HG03045 (cell line): Measurements from ENCODE around the gene L3MBTL4.
"Not testable (repeated sequence)": the region's sequence is repeated elsewhere in the genome, so short reads cannot be mapped to it uniquely, and the experiment has no call there.

Experiments
- ATAC-seq: cut with Tn5 transposase; IDR thresholded peaks from one replicate; pipeline ENCODE4 v1.9.1; 2021; ENCODE audit warnings: mild to moderate bottlenecking, moderate library complexity; ENCODE audit not compliant: unreplicated experiment

Gene L3MBTL4

GRCh38 chr18:6414723-6415417, at the start of gene L3MBTL4:
Gene L3MBTL4, minus strand, starts transcription at chr18:6414911. Its CDS starts 103,286 bp downstream, at chr18:6311625.
- peak; percentile 65 for ATAC-seq

DNA sequence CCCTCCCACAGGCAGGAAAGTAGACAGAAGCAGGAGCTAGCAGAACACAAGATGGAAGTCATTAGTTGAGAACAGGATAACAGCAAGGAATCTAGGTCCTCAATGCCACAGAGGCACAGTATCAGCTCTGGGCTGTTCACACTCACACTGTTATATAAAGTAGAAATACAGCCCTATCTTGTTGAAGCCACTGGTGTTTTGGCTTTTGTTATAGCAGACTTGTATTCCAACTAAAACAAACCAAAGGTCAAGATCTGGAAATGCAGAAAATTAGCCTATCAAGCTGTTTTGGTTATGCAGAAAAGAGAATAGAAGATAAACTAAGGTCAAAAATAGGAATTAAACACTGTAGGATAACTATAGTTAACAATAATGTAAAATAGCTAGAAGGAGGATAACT, 37.5 kb upstream of the L3MBTL4 start:
- no peak for ATAC-seq

- peak; percentile 47 for ATAC-seq
Measured at GRCh38 chr18:6449213-6449612, 34.5 kb upstream of the L3MBTL4 start.

DNA sequence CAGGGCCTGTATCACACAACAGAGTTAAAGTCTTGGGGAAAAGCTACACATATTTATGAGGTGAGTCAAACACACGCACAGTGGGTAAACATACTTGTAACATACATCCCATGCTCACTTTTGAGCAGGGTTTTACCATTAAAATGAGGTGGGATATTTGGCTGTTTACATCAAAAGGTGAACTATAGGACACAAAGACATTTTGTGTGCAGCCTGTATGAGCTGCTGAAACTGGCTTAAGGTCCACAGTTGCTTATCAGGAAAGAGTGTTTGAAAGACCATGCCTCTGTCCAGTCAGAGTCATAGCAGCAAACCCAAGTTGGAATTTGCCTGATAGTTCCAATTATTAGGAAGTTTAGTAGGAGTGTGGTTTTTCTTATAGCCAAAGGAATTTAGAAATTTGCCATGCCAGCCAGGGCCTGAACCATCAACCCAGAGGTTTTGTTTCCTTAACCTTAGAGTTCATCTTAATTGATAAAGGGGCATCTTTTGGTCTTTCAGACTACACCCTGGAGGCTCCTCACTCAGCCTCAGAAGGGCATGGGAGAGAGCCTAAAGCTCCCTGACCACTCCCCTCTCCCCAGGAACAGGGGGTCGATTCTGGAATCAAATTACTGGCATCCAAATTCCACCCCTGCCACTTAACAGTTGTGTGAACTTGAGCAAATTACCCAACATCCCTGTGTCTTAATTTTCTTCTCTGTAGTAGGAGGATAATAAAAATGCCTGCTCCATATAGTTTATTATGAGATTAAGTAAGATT, 29.9 kb upstream of the L3MBTL4 start:
- ATAC-seq = no peak

DNA sequence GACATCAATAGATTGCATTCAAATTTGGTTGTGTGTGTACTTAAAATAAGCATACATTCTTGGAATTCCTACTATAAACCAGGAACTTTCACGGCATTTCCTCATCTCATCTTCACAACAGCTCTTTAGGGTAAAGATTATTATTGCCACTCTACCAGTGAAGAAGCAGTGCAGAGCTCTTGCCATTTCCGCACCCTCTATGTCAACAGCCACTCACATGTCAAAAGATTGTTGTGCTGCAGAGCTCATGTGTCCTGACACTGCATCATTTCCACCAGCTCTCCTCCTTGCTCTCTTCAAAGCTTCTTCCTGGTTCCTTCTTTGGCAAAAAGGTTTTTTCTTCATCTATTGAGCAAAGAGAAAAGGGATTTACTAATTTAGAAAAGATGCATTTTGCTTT, 26.5 kb upstream of the L3MBTL4 start:
- no peak for ATAC-seq

- no peak for ATAC-seq
Measured at GRCh38 chr18:6437937-6438818, 23.5 kb upstream of the L3MBTL4 start.

DNA sequence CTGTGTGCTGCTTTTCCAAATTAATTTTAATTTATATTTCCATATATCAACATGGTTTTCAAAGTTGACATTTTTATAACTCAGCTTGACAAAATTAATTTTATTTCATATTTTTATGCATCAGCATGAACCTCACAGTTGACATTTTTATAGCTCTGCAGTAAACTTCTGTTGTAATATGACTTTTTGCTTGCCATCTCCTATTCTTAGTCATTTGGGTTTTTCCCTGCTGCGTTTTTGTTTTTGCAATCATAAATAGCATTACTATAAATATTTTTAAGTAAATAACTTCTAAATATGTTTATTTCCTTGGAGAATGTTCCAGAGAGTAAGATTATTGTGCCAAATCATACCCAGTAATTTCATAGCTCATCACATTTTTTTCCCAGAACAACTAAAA, 21.0 kb upstream of the L3MBTL4 start:
- ATAC-seq = no peak

- ATAC-seq = no peak
Measured at GRCh38 chr18:6434987-6435709, 20.4 kb upstream of the L3MBTL4 start.

GRCh38 chr18:6434481-6434880, 19.8 kb upstream of the L3MBTL4 start:
- ATAC-seq = no peak

GRCh38 chr18:6431659-6432318, 17.1 kb upstream of the L3MBTL4 start:
- ATAC-seq = no peak

DNA sequence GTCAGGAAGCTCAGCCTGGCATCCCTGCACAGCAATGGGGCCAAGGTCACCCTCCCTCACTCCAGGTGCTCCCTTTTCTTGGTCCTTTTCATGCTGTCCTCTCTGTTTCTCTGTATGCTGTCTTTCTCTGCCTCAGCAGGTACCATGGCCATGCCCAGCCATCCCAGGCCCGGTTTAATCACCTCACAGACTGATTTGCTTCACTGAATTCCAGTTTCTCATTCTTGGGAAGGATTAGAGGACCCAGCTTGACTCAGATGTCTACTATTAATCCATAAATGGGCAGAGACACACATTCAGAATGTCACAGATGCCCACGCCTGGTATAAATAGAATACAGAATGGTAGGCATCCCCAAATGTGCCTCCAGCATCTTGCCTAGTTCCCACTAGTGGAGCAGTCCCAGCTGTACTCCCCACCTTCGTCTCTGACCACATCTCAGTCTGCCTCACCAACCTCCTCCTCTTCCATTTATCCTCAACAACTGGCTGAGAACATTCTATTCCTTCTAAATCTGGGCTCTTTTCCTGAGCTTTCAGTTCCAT, 14.2 kb upstream of the L3MBTL4 start:
- no peak for ATAC-seq

- ATAC-seq = no peak
Measured at GRCh38 chr18:6427286-6427685, 12.6 kb upstream of the L3MBTL4 start.

DNA sequence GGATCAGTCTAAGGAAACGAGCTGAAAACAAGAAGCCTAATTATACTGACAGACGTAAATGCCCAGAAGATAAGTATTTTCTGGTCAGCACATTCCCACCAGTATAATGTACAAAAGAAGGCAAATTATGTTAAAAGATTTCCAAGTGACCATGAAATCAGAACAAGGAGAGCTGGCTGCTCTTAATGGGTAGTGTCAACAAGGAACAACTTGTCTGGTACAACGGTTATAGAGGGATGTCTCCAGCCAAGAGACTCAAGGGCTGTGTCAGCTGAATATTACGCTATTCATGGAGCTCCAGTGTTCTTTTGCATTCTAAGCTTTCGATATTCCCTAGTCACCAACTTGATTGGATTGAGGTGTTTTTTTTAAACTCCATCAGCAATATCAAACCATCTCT, 8.6 kb upstream of the L3MBTL4 start:
- no peak for ATAC-seq

GRCh38 chr18:6414118-6414722, 491 bp downstream of the L3MBTL4 start:
- peak; percentile 93 for ATAC-seq

DNA sequence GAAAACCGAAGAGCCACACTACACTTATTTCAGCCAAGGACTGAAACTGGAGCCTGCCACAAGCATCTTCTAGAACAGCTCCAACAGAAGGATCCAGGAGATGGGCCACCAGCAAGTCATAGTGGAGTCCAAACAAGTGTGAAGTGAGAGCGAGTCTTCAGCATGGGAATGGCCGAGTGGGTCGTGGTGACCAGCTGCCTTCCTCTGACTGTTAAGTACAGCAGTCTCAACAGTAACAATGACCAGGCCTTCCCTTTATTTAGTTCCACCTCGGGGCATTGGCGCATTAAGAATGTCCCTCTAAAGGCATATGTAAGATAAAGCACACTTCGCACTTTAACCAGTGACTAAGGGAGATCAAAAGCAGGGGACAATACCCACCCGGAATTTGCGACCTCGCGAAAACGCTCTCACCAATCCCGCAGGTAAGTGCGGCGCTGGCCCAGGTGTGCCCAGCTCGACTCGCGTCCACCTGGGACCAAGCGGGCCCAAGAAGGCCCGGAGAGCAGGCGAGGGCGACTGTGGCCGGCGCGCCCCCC, 1.1 kb downstream of the L3MBTL4 start:
- no peak for ATAC-seq

DNA sequence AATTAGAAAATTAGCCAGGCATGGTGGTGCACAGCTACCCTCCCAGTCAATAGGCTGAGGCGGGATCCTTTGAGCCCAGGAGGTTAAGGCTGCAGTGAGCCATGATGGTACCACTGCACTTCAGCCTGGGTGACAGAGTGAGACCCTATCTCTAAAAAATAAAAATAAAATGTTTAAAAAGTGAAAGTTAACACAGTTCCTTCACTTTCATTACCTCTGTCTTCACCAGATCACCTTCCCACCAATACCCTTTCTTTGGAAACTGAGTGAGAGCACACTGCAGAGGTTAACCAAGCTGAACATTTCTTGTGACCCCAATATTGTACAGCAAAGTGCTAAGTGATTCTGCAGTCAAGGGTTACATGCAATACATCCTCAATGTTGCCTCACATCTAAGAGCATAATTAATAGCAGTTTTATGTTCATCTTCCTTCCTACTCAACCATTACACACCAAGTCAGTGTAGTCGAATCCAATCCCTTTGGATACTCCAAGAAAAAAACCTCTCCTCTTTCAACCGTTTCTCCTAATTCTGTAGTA, 1.7 kb downstream of the L3MBTL4 start:
- ATAC-seq = no peak

GRCh38 chr18:6411382-6411781, 3.3 kb downstream of the L3MBTL4 start:
- ATAC-seq = no peak

DNA sequence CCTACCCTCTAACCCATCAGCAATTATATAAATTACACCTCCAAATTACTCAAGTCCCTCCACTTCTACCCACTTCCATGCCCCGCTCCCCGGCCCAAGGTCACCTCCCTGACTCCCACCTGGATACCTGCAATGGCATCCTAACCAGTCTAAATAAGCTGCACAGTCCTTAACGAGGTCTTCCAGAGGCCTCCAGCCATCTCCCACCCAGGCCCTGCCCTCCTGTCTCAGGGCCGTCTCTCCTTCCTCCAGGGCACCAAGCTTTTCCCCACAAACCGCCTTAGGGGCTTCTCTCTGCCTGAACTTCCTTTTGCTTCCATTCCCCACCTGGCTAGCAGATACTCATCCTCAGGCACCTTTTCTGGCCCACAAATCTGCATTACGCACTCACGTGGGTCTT, 4.8 kb downstream of the L3MBTL4 start:
- no peak for ATAC-seq

DNA sequence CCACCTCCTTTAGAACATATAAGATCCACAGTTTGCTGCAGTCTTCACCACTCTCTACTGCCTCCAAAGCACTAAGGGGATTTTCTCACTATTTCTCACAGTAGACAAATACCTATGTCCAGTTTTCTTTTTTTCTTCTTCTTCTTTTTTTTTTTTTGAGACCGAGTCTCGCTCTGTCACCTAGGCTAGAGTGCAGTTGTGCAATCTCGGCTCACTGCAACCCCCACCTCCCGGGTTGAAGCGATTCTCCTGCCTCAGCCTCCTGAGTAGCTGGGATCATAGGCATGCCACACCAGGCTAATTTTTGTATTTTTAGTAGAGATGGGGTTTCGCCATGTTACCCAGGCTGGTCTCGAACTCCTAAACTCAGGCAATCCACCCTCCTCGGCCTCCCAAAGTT, 6.2 kb downstream of the L3MBTL4 start:
- not testable (repeated sequence) for ATAC-seq
